Mucosa of descending colon (tissue), 3 donors: Measurements from ENCODE around the gene TRIM25. TPM values are rescaled to one million over a fixed set of nuclear protein-coding genes. Genes with fewer than 3 reads are reported as not detected.

Source experiments
- ATAC-seq: fragments of 200-7000 bp; cut with Tn5 transposase; one replicate; pipeline ENCODE4 v1.9.1; 2020; ENCODE audit warnings: mild to moderate bottlenecking, moderate library complexity
- DNase-seq, 3 donors: peaks; one replicate each; pipeline ENCODE4 v3.0.0-alpha.2; 2020
- H3K36me3 ChIP-seq: fragments of 200-600 bp; one replicate; pipeline ENCODE4 v1.8.0; 2021; ENCODE audit warnings: low read depth, mild to moderate bottlenecking
- H3K4me1 ChIP-seq: fragments of 200-600 bp; one replicate; pipeline ENCODE4 v1.8.0; 2021; ENCODE audit warnings: low read depth, mild to moderate bottlenecking
- H3K4me3 ChIP-seq: fragments of 200-600 bp; one replicate; pipeline ENCODE4 v1.8.0; 2021; ENCODE audit warnings: mild to moderate bottlenecking
- H3K9me3 ChIP-seq: fragments of 200-600 bp; one replicate; pipeline ENCODE4 v1.8.0; 2021; ENCODE audit warnings: mild to moderate bottlenecking
- intact Hi-C, 2 donors: fragments of 100-400 bp; cut with DNase I in 1 of 2; cut with micrococcal nuclease in 1 of 2; formaldehyde crosslinking; loops; one replicate each; pipeline versions ENCODE4 v1.11.0 to v1.11.1; 2022; cut with DNase I, micrococcal nuclease
- total RNA-seq, 3 donors: library from RNA; stranded (reverse); fragmentation: NEBNext Ultra II Directional in 2 of 3; extraction: Animal tissue kit (Norgen Biotek cat#: 25700) in 2 of 3; gene quantifications; one replicate each; pipeline versions ENCODE4 v1.2.1 to v1.2.4, GENCODE V29; 2021 to 2023
- TF ChIP-seq, protein P1 (sequence below): fragments of 200-600 bp; IDR thresholded peaks from one replicate; pipeline ENCODE4 v1.8.0; 2022; ENCODE audit warnings: antibody characterized with exemption, mild to moderate bottlenecking
- donor health status: DM: no; HTN: no; CAD: no; lungs with moderate emphysema.
- donor health status: DM: no; HTN: no; CAD: no.
- donor health status: DM: no; HTN: yes; CAD: no.

The TRIM25 gene
- total RNA-seq, 3 donors from 2014 or later = 76.1 to 130 (median 115) TPM

DNA sequence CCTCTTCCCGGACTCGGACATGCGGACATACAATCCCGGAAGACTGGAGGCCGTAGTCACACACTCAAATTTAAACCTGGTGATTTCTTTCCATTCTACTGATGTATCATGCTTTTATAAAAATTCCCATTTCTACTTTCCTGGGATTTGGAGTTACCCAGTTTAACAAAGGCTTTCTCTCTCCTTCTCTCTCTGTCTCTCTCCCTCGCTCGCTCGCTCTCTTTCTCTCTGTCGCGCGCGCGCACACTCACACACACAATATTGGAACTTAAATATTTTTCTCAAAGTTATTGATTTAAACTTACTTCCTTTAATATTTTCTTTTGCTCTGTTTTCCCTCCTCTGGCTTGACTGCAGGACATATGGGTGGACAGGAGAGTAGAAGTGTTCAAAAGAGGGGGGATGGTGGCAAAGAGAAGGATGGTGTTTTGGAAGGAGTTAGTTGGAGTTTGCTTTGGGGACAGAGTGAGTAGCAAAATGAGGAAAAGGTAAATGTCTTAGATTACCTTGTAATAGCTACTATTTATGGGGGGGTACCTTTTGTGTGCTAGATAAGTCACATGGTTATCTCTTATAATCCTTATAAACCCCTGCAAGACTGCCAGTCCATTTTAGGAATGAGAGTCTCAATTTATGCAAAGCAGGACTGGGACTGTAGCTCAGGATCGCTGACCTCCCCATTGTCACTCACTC lies 878 bp upstream of the TRIM25 start:
- peaks cover 22% of the 10 kb centered on the region for H3K4me1 ChIP-seq

DNA sequence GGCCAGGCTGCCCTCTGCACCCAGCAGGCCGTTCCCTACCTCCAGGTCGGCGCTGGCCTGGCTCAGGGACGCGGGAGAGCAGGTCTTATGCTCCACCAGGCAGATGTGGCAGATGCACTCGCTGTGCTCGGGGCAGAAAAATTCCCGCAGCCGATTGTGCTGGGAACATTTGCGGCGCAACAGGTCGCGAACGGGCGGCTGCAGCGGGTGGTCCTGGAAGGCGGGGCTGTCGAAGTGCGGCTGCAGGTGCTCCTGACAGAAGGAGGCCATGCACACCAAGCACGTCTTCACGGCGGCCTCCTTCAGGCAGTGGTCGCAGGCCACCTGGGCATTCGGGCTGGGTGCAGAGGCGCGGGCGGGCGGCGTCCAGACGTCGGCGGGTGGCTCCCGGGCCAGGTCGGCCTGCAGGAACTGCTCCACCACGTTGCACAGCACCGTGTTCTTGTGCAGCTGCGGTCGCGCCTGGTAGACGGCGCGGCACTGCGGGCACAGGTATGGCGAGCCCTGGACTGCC lies 439 bp downstream of the TRIM25 start:
- DNase-seq (no peak), ATAC-seq (peak; percentile 50)
- H3K4me3 ChIP-seq = peak overlapping the region; percentile 69
- peaks cover 33% of the 10 kb centered on the region for H3K4me1 ChIP-seq
- intact Hi-C loops = no loop called here
- TF ChIP-seq, protein P1, sequence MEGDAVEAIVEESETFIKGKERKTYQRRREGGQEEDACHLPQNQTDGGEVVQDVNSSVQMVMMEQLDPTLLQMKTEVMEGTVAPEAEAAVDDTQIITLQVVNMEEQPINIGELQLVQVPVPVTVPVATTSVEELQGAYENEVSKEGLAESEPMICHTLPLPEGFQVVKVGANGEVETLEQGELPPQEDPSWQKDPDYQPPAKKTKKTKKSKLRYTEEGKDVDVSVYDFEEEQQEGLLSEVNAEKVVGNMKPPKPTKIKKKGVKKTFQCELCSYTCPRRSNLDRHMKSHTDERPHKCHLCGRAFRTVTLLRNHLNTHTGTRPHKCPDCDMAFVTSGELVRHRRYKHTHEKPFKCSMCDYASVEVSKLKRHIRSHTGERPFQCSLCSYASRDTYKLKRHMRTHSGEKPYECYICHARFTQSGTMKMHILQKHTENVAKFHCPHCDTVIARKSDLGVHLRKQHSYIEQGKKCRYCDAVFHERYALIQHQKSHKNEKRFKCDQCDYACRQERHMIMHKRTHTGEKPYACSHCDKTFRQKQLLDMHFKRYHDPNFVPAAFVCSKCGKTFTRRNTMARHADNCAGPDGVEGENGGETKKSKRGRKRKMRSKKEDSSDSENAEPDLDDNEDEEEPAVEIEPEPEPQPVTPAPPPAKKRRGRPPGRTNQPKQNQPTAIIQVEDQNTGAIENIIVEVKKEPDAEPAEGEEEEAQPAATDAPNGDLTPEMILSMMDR = no peak
- H3K9me3 ChIP-seq = no peaks in the 10 kb centered on the region
- no peaks in the 10 kb centered on the region for H3K36me3 ChIP-seq

More for the DNA sequence above, 878 bp upstream of the TRIM25 start:
- intact Hi-C loops = no loop called here
- Histone ChIP-seq H3K9me3 (no peaks in the 10 kb centered on the region), H3K36me3 (no peaks in the 10 kb centered on the region), H3K4me3 (peak overlapping the region; percentile 69)
- DNase-seq (peak in 2 of 3 donors; percentile 46 to 55), ATAC-seq (no peak)
- TF ChIP-seq, protein P1 = no peak

DNA sequence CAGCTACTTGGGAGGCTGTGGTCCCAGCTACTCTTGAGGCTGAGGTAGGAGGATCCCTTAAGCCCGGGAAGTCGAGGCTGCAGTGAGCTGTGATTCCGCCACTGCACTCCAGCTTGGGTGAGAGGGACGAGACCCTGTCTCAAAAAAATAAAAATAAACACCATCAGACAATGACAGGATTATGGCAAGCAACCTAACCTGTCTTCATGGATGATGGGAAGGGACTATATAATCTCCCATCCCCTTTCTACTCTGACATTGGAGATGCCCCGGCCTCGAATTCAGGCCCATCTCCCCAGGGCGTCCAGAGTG lies 893 bp downstream of the TRIM25 start:
- no peak for DNase-seq
- ATAC-seq = no peak
- peak overlapping the region; percentile 69 for H3K4me3 ChIP-seq
- no peaks in the 10 kb centered on the region for H3K9me3 ChIP-seq
- TF ChIP-seq, protein P1 = no peak
- intact Hi-C loops = no loop called here
- H3K4me1 ChIP-seq = peaks cover 36% of the 10 kb centered on the region
- H3K36me3 ChIP-seq = no peaks in the 10 kb centered on the region

DNA sequence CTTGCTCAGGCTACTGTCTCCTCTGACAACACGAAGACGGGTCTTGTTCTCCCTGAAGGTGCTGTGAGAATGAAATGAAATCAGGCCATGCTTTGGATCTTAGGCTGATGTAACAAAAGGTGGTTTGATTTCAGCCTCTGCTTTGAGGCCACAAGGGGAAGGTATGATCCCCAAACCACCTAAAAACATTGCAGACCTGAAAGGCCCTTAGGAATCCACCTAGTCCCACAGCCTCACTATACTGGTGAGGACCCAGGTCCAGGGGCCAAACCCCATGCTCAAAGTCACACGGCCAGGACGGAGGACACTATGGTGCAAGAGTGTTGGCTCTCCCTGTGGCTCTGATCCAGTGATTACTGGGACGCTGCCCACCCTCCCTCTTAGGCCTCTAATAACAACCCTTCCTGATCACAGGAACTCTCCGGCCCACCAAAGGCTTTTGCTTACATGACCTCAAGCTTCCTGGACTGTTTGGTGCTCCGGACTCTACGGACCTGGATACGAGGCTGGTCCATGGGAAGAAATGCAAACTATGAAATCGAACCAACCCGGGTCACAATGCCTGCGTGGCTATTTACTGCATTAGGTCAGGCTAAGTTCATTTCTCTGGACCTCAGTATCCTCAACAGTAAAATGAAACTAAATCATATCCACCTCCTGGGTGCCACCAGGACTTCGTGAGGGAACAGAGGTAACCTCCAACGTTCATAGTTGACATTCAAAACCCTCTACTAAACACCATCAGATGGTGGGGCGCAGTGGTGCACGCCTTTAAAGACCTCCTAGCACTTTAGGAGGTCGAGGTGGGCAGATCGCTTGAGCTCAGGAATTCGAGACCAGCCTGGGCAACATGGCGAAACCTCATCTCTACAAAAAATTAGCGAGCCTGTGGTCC lies 1.5 kb downstream of the TRIM25 start:
- TF ChIP-seq, protein P1 = no peak
- peak in 1 of 3 donors; percentile 47 for DNase-seq
- ATAC-seq = no peak
- H3K4me3 ChIP-seq = peak overlapping the region; percentile 69
- peaks cover 36% of the 10 kb centered on the region for H3K4me1 ChIP-seq
- H3K36me3 ChIP-seq = no peaks in the 10 kb centered on the region
- no peaks in the 10 kb centered on the region for H3K9me3 ChIP-seq
- intact Hi-C loops = no loop called here

DNA sequence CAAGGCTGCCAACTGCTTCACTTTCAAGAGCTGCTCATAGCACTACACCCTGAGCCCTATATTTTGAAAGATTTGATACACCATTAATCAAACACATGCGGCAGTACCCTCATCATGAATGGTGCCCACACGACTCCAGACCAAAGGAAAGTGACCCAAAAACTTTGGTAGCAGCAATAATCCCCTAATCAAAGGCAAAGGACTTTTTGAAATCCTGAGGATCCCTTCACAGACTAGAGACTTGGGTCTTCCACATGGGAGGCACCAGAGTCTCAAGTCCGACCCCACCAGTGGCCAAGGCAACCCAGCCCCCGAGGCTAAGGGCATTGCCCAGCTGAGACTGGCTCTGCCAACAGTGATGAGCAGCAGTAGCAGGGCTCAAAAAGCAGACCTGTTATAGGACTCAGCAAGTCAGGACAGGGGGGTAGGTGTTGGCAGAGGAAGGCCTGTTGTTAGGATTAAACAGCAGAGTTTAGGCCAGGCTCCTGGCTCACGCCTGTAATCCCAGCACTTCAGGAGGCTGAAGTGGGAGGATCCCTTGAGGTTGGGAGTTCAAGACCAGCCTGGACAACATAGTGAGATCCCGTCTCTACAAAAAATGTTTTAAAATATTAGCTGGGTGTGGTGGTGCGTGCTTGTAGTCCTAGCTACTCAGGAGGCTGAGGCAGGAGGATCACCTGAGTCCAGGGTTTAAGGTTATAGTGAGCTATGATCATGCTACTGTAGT lies 3.2 kb downstream of the TRIM25 start:
- H3K4me3 ChIP-seq = no peak overlapping the region
- peaks cover 33% of the 10 kb centered on the region for H3K4me1 ChIP-seq
- H3K9me3 ChIP-seq = no peaks in the 10 kb centered on the region
- DNase-seq (no peak), ATAC-seq (no peak)
- intact Hi-C loops = no loop called here
- H3K36me3 ChIP-seq = no peaks in the 10 kb centered on the region
- TF ChIP-seq, protein P1 = no peak
